Tibial nerve (tissue), 3 donors: ENCODE measurements around the gene MYORG.

Experiments
- CTCF ChIP-seq, 5 experiments: fragments of 200-600 bp in 3 of 5; fragments of 450-650 bp in 2 of 5; sonication (generic) in 3 of 5; IDR thresholded peaks; one replicate each; pipeline ENCODE4 v1.5.1; 2016 to 2019; ENCODE audit warnings: antibody characterized with exemption in 5 of 5, mild to moderate bottlenecking in 3 of 5, moderate library complexity in 2 of 5
- POLR2A ChIP-seq, 2 donors: fragments of 450-650 bp; IDR thresholded peaks; one replicate each; pipeline ENCODE4 v1.6.1; 2017; ENCODE audit warnings: antibody characterized with exemption in 2 of 2, mild to moderate bottlenecking in 2 of 2, moderate library complexity in 2 of 2

GRCh38 chr9:34376596-34377403, at the start of gene MYORG:
- TF ChIP-seq CTCF (IDR thresholded peaks at IDR 0.05) (no peak), POLR2A (IDR thresholded peaks at IDR 0.05) (peak in 1 of 2 donors; percentile 68)
